H7 (cell line): ENCODE results near the gene LYSMD1. TPM values are rescaled to one million over a fixed set of nuclear protein-coding genes. Genes with fewer than 3 reads are reported as not detected.

Experiments
- DNase-seq: peaks from one replicate; pipeline ENCODE4 v3.0.0; 2012
- H3K27me3 ChIP-seq: 2 replicates; pipeline ENCODE4 v1.6.0; 2011; ENCODE audit warnings: mild to moderate bottlenecking, low read length; ENCODE audit not compliant: control insufficient read depth, insufficient read depth
- H3K36me3 ChIP-seq: replicated peaks from 2 replicates; pipeline ENCODE4 v1.5.1; 2011; ENCODE audit warnings: low read length; ENCODE audit not compliant: control insufficient read depth, insufficient read depth
- H3K4me3 ChIP-seq: 2 replicates; pipeline ENCODE4 v1.5.1; 2011; ENCODE audit warnings: low read depth, mild to moderate bottlenecking, control low read depth, low read length, moderate library complexity; ENCODE audit not compliant: insufficient read depth
- total RNA-seq: library from RNA; depleted of rRNA; stranded (reverse); fragments of >200 nt; shearing (Covaris generic); gene quantifications from 2 replicates; pipeline ENCODE4 v1.2.3, GENCODE V29; 2014; rRNA removed

LYSMD1 gene
- total RNA-seq, 1 experiment from 2014 or later, result 20.0 TPM

DNA sequence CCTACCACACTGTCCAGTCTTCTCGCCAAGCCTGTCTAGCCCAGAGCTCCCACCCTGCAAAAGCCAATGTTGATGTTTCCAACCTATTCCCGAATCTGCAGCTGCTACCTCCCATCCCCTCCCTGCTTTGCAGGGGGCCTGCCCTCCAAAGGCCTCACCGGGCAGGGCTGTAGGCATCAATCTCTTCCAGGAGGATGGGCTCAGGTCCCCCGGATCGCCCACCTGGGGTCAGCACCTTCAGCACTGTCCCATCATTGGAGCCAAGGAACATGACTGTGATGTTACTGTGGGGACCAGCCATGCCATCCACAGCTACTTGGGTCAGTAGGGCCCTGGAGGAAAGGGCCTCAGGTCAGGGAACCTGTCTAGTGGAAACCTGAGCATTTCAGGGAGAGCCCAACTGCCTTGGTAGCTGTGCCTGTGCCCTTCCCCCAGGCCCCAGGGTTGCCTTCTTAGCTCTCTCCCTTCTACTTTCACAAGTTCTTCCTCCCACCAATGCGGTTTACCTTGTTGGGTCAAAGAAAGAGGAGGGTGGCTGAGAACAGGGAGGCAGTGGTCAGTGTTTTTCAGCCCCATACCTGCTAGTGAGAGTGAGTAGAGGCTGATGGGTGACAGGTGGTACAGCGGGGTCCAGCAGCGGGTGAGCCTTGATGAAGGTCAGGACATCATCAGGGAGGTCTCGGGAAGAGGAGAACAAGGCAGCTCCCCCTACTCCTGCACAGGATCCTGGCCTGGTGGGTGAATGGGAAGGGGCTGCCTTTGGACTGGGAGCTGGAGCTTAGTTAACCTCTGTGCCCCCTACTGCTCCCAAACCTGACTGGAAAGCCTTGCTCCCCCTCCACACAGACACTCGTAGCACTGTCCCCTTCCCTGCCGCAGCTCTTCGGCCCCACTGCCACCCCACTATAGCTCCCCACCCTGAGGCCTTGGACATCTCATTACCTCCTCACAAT lies 30.0 kb downstream of the LYSMD1 start:
- Histone ChIP-seq H3K27me3 (peaks cover 37% of the 10 kb centered on the region), H3K36me3 (peaks cover 4% of the 10 kb centered on the region), H3K4me3 (no peak overlapping the region)
- peak; percentile 60 for DNase-seq

DNA sequence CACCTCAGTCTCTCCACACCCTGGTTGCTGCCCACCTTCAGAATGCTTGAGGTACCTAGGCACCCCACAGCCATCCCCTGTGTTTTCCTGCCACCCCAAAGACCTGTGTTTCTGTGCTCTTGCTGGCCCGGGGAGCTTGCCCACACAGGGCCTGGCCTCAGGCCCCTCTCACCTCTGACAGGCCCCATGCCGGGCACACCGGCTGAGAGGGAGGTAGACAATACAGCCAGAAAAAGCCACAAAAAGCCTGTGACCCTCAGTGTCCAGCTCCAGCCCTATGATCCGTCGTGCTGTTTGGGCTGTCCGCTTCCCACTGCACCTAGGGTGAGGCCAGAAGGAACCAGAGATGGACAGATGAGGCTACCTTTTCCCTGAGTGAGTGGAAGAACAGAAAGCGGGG lies 30.7 kb downstream of the LYSMD1 start:
- peak; percentile 14 for DNase-seq
- peaks cover 40% of the 10 kb centered on the region for H3K27me3 ChIP-seq
- peaks cover 4% of the 10 kb centered on the region for H3K36me3 ChIP-seq

GRCh38 chr1:151134396-151134795 lies 31.3 kb downstream of the LYSMD1 start:
- H3K4me3 ChIP-seq, result no peak overlapping the region
- peaks cover 40% of the 10 kb centered on the region for H3K27me3 ChIP-seq
- no peak for DNase-seq
- peaks cover 4% of the 10 kb centered on the region for H3K36me3 ChIP-seq

More for the DNA sequence above, 30.7 kb downstream of the LYSMD1 start:
- H3K4me3 ChIP-seq, result no peak overlapping the region

DNA sequence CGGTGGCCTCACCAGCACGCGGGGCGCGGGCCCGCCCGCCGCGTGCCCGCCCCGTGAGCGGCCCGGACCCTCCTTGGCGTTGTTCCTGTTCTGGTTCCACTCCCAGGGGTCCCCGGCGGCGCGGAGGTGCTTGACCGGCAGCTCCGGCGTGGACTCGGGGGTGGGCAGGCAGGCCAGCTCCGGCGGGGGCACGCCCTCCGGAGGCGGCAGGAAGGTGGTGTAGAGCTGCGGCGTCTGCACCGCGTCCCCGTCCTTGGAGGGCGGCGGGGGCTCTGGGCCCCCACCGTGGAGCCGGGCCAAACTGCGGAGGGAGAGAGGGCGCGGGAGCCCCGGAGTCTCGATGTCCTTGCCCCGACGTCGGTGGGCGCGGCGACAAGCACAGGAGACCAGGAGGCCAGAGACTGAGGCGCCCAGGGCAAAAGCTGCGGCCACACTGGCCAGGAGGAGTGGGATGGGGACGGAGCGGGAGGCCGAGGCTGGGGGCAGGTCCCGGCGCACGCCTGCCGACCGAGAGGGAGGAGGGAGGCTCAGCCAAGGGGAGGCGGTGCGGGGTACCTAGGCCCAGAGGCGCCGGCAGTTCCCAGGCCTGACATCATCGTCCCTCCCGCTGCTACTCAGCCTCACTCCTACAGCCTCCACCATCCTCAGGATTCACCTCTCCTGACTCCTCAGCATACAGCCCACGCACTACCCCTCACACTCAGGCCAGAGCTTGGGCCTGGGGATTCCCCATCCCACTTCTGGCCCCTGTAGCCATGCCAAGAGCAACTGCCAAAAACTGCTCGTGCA lies 32.5 kb downstream of the LYSMD1 start:
- H3K27me3 ChIP-seq, result peaks cover 40% of the 10 kb centered on the region
- H3K4me3 ChIP-seq, result peak overlapping the region; percentile 51

DNA sequence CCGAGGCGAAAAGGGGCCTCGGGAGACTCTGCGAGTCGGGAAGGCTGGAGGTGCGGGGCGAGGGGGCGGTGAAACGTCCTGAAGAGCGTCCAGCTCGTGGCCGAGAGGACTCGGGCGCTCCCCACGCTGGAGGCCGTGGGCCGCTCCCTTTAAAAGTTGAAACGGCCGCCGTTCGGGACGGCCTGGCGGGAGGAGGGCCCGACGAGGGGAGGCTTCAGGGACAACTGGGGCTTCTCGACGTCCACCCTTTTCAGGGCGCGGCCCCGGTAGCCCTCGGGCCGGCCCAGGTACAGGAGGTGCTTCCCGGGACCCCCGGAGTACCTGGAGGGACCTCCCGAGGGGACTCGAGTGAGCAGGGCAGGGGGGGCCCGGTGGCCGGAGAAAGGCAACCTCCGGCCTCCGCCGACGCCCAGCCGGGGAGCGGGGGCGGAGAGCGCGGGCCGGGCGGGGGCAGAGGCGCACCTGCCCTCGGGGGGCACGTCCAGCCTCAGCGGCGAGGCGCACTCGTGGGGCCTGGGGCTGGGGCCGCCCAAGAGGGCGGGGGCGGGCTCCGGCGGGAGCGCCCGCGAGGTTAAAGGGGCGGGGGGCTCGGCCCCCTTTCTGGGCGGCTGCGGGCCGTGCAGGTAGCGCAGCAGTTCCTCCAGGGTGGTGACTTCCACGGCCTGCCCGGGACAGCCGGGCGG lies 33.2 kb downstream of the LYSMD1 start:
- Histone ChIP-seq H3K4me3 (peak overlapping the region; percentile 51), H3K27me3 (peaks cover 40% of the 10 kb centered on the region), H3K36me3 (peaks cover 4% of the 10 kb centered on the region)
- peak; percentile 83 for DNase-seq

More for the DNA sequence above, 32.5 kb downstream of the LYSMD1 start:
- H3K36me3 ChIP-seq, result peaks cover 4% of the 10 kb centered on the region
- DNase-seq, result peak; percentile 87

DNA sequence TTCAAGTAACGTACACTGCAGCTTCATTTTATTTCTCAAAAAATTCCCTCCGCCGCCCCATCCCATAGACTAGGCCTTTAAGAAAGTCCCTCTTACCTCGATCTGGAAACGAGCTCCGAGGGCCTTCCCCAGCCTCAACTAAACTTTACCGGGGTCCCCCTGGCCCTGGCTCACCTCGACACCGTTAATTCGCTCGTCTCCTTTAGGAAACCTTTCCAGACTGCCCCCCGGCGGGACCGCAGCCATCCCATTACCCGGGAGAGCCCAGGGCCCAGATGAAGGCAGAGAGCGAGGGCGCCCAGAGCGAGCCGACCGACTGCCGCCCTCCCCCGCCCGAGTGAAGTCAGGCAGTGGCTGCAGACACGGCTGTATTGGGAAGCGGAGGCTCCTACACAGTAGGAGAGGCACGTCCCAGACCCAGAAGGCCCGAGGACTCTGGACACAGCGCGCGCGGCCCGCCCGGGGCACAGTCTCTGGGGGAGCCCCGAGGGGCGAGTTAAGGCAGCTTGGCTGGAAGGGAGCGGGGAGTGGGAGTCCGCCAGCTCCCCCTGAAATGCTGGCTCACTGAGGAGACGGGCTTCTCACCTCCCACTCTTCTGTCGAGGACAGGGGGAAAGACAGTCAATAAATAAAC lies 33.9 kb downstream of the LYSMD1 start:
- peak overlapping the region; percentile 51 for H3K4me3 ChIP-seq
- H3K36me3 ChIP-seq, result peaks cover 2% of the 10 kb centered on the region
- DNase-seq, result peak; percentile 84
- H3K27me3 ChIP-seq, result peaks cover 40% of the 10 kb centered on the region

DNA sequence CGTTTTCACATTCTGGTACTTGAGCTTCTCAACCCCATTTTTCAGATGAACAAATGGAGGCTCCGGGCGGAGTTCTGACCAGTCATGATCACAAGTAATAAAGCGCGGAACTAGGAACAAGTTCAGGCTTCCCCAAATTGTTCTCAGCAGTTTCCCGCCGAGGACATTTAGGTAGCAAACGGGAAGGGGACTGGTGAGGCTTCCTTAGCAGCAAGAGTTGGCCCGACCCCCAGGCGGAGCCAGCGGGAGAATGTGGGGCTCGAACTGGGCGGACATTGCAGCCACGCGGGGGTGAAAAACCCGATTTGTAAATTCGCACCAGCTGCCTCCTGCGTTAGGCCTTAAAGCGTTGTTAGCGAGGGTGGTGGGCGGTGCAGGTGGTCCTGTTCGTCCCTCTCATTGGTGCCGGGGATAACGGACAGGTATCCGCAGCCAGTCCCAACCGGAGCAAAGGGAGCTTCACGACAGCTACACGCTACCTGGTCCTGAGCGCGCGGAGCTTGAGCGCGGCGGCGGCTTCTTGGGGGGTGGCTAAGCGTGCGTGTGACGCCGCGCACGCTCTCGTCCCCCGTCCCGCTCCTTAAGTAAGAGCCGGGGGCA lies 34.6 kb downstream of the LYSMD1 start:
- peak overlapping the region; percentile 51 for H3K4me3 ChIP-seq
- DNase-seq, result peak; percentile 98
- H3K27me3 ChIP-seq, result peaks cover 40% of the 10 kb centered on the region
- H3K36me3 ChIP-seq, result peaks cover 1% of the 10 kb centered on the region

- no peak overlapping the region for H3K4me3 ChIP-seq
- peak; percentile 56 for DNase-seq
- H3K36me3 ChIP-seq, result no peaks in the 10 kb centered on the region
- H3K27me3 ChIP-seq, result peaks cover 26% of the 10 kb centered on the region
Measured at GRCh38 chr1:151128800-151129199, 36.9 kb downstream of the LYSMD1 start.

DNA sequence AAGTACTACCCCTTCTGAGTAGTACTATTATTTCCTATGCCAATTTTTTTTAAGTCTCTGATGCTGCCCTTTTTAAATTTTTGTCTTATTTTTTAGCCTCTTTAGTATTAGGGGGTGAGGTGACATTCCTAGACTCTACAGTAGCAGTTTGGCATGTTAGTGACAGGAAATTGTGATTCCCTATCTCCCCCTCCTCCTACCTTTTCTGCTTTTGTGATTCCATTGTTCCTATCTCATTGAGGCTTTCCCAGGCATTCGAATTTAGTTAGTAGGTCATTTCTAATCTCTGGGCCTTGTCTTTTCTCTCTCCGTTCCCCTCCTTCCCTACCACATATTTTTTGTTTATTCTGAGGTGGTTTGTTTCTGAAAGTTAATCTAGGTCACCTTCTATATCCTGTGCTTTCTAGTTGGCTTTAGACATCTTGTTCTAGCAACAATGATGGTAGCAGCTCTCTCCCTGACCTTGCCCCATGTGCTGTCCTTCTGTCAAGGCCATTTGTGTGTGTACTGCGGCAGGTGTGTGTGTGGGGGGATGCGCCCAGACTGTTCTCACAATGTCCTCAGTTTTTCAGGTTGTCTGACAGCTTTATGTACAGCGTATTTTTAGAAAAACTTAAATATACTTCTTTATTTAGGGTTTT lies 40.8 kb downstream of the LYSMD1 start:
- Histone ChIP-seq H3K4me3 (no peak overlapping the region), H3K27me3 (no peaks in the 10 kb centered on the region), H3K36me3 (no peaks in the 10 kb centered on the region)
- peak; percentile 48 for DNase-seq

DNA sequence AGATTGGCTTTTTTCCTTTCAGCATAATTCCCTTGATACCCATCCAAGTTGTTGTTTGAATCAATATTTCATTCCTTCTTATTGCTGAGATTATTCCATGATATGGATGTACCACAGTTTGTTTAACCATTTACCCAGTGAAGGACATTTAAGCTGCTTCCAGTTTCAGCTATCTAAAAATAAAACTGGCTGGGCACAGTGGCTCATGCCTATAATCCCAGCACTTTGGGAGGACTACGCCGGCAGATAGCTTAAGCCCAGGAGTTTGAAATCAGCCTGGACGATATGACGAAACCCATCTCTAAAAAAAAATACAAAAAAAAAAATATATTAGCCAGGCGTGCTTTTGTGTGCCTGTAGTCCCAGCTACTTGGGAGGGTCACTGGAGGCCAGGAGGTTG lies 51.8 kb downstream of the LYSMD1 start:
- no peak for DNase-seq
- Histone ChIP-seq H3K36me3 (no peaks in the 10 kb centered on the region), H3K4me3 (no peak overlapping the region), H3K27me3 (no peaks in the 10 kb centered on the region)

Other genes with a start within 250 kb of the LYSMD1 start
- gene SETDB1, start 239.5 kb downstream of the LYSMD1 start, total RNA-seq, result 67.9 and 74.9 TPM in 2 replicates
- gene CERS2, start 191.1 kb downstream of the LYSMD1 start, total RNA-seq, result 248 and 297 TPM in 2 replicates
- gene ANXA9, start 183.6 kb downstream of the LYSMD1 start, total RNA-seq, result 0.62 and 1.6 TPM in 2 replicates
- gene MINDY1, start 159.0 kb downstream of the LYSMD1 start, total RNA-seq, result 12.6 and 18.4 TPM in 2 replicates
- gene PRUNE1, start 157.5 kb downstream of the LYSMD1 start, total RNA-seq, result 33.5 and 36.3 TPM in 2 replicates
- 0.48 and 0.96 TPM in 2 replicates for gene BNIPL, start 129.3 kb downstream of the LYSMD1 start, total RNA-seq
- gene C1orf56, start 118.2 kb downstream of the LYSMD1 start, total RNA-seq, result 4.7 and 5.9 TPM in 2 replicates
- gene CDC42SE1, start 106.3 kb downstream of the LYSMD1 start, total RNA-seq, result 72.1 and 78.6 TPM in 2 replicates
- 37.2 and 45.9 TPM in 2 replicates for gene MLLT11, start 105.5 kb downstream of the LYSMD1 start, total RNA-seq
- gene GABPB2, start 95.1 kb downstream of the LYSMD1 start, total RNA-seq, result 4.0 and 5.8 TPM in 2 replicates
- gene SEMA6C, start 19.3 kb downstream of the LYSMD1 start, total RNA-seq, result 6.1 and 8.0 TPM in 2 replicates
- gene TNFAIP8L2, start 9.3 kb downstream of the LYSMD1 start, total RNA-seq, result 0.14 and 0.15 TPM in 2 replicates
- gene SCNM1, start 242 bp upstream of the LYSMD1 start, total RNA-seq, result 76.1 and 78.8 TPM in 2 replicates
- 0.80 TPM in 1 of 2 replicates, not detected in the other for gene TMOD4, start 10.1 kb upstream of the LYSMD1 start, total RNA-seq
- 167 and 180 TPM in 2 replicates for gene VPS72, start 24.3 kb upstream of the LYSMD1 start, total RNA-seq
- gene PIP5K1A, start 32.6 kb upstream of the LYSMD1 start, total RNA-seq, result 79.7 and 86.6 TPM in 2 replicates
- 373 and 381 TPM in 2 replicates for gene PSMD4, start 88.8 kb upstream of the LYSMD1 start, total RNA-seq
- 81.3 and 103 TPM in 2 replicates for gene ZNF687, start 116.4 kb upstream of the LYSMD1 start, total RNA-seq
- 33.4 and 36.2 TPM in 2 replicates for gene PI4KB, start 161.5 kb upstream of the LYSMD1 start, total RNA-seq
- 73.1 and 74.9 TPM in 2 replicates for gene RFX5, start 181.3 kb upstream of the LYSMD1 start, total RNA-seq
- 36.9 and 41.9 TPM in 2 replicates for gene SELENBP1, start 206.8 kb upstream of the LYSMD1 start, total RNA-seq
- gene PSMB4, start 233.7 kb upstream of the LYSMD1 start, total RNA-seq, result 889 and 932 TPM in 2 replicates